SK-N-SH (cell line): Measurements from ENCODE around the gene CNPY4.

Experiments used
- CTCF ChIP-seq: fragments of 200-600 bp; sonication (generic); IDR thresholded peaks from 2 replicates; pipeline ENCODE4 v1.6.1; 2017; ENCODE audit warnings: antibody characterized with exemption, mild to moderate bottlenecking, moderate library complexity
- EP300 ChIP-seq, 2 experiments: IDR thresholded peaks; 2 replicates each; pipeline versions ENCODE4 v1.4.0 to v1.6.1; 2012; ENCODE audit warnings: borderline replicate concordance in 1 of 2, low read depth in 1 of 2, low read length in 1 of 2
- EZH2phosphoT487 ChIP-seq: fragments of 200-600 bp; sonication (generic); IDR thresholded peaks from 2 replicates; pipeline ENCODE4 v1.6.1; 2017; ENCODE audit warnings: low read depth, mixed run types, mild to moderate bottlenecking, antibody characterized with exemption, moderate library complexity, borderline replicate concordance
- FOXM1 ChIP-seq: IDR thresholded peaks from 2 replicates; pipeline ENCODE4 v1.4.0; 2012; ENCODE audit warnings: low read depth, mild to moderate bottlenecking
- JUND ChIP-seq: IDR thresholded peaks from 2 replicates; pipeline ENCODE4 v1.4.0; 2012
- POLR2AphosphoS5 ChIP-seq: IDR thresholded peaks from 2 replicates; pipeline ENCODE4 v1.6.1; 2012; ENCODE audit warnings: low read depth, low read length
- RAD21 ChIP-seq: IDR thresholded peaks from 2 replicates; pipeline ENCODE4 v1.6.1; 2012; ENCODE audit warnings: mild to moderate bottlenecking, low read length
- RFX5 ChIP-seq: IDR thresholded peaks from 2 replicates; pipeline ENCODE4 v1.6.1; 2012; ENCODE audit warnings: mild to moderate bottlenecking, improper control_type of control experiment, low read length
- SMC3 ChIP-seq: IDR thresholded peaks from 2 replicates; pipeline ENCODE4 v1.6.1; 2012; ENCODE audit warnings: low read depth, low read length, improper control_type of control experiment
- USF1 ChIP-seq: IDR thresholded peaks from 2 replicates; pipeline ENCODE4 v1.4.0; 2012; ENCODE audit warnings: low read depth, borderline replicate concordance
- YY1 ChIP-seq: IDR thresholded peaks from 2 replicates; pipeline ENCODE4 v1.4.0; 2012; ENCODE audit warnings: low read depth, mild to moderate bottlenecking

DNA sequence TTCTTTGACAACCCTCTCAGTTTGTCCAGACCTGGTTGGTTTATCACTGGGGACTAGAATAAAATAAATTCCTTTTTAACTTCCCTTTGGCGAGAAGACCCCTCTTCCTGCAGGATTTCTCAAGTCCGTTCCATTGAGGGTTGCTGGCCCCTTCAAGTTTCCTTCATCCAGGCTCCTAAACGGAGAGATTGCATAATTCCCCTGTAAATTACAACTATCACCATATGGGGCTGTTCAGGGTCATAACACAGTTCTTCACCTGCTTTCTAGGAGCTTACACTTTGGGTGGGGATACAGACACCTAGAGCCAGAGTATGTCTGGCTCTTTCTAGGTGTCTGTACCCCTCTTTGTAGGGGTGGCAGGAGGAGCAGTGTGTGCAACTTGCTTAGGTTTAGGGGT, 33.9 kb upstream of the CNPY4 start:
- TF ChIP-seq RFX5 (no peak), CTCF (no peak), POLR2AphosphoS5 (no peak), YY1 (no peak), RAD21 (no peak), JUND (no peak), EP300 (IDR thresholded peaks at IDR 0.05; ENCODE audit: borderline replicate concordance in 1 of 2, low read depth in 1 of 2, low read length in 1 of 2) (no peak), USF1 (no peak), SMC3 (no peak), EZH2phosphoT487 (no peak), FOXM1 (no peak)
